DND-41 (cell line): ENCODE data around the gene EXOC6.

Source experiments
- CTCF ChIP-seq: IDR thresholded peaks from 2 replicates; pipeline ENCODE4 v1.5.1; 2012; ENCODE audit warnings: borderline replicate concordance, low read length, moderate library complexity, mild to moderate bottlenecking; ENCODE audit not compliant: poor library complexity, severe bottlenecking; ENCODE audit errors: extremely low read depth
- EZH2 ChIP-seq: IDR thresholded peaks from 3 replicates; pipeline ENCODE4 v1.6.1; 2012; ENCODE audit warnings: borderline replicate concordance, low read depth, mild to moderate bottlenecking, moderate library complexity, low read length, inconsistent platforms; ENCODE audit not compliant: severe bottlenecking

DNA sequence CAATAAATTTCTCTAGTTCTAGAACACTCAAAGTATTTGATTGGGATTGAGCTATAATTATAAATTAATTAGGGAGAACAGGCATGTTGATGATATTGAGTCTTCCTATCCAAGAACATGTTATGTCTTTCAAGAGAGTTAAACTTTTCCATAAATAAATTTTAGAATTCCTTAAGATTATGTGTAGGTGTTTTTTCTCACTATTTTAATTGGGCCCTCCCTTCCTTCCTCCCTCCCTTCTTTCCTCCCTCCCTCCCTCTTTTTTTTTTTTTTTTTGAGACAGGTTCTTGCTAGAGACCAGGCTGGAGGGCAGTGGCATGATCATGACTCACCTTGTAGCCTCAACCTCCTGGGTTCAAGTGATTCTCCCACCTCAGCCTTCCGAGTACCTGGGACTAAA is 20.2 kb downstream of the EXOC6 start:
- no peak for TF ChIP-seq CTCF
- no peak for TF ChIP-seq EZH2
